Urinary bladder (tissue), 4 donors: Measurements from ENCODE around the gene CAMK4. TPM values are rescaled to one million over a fixed set of nuclear protein-coding genes. Genes with fewer than 3 reads are reported as not detected.
"Not testable (repeated sequence)": the region's sequence is repeated elsewhere in the genome, so short reads cannot be mapped to it uniquely, and the experiment has no call there.

Source experiments
- DNase-seq: peaks from one replicate; pipeline ENCODE4 v3.0.0-alpha.2; 2015; ENCODE audit errors: extremely low spot score
- H3K27ac ChIP-seq: one replicate; pipeline ENCODE4 v1.5.1; 2013; ENCODE audit warnings: low read depth, mild to moderate bottlenecking, moderate library complexity
- H3K36me3 ChIP-seq: one replicate; pipeline ENCODE4 v1.6.1; 2013; ENCODE audit warnings: mild to moderate bottlenecking, moderate library complexity; ENCODE audit not compliant: insufficient read depth
- H3K4me1 ChIP-seq: one replicate; pipeline ENCODE4 v1.6.1; 2013; ENCODE audit warnings: mild to moderate bottlenecking, moderate library complexity; ENCODE audit not compliant: insufficient read depth
- H3K4me3 ChIP-seq: one replicate; pipeline ENCODE4 v1.5.1; 2013; ENCODE audit warnings: low read depth, low read length
- WGBS: extraction: QIAGEN DNeasy Blood & Tissue Kit; methylation state at CpG from one replicate; pipeline ENCODE4 v1.1.7; 2013; 5-methylcytosine and 5-hydroxymethylcytosine counted together
- polyA plus RNA-seq: library from polyadenylated mRNA; stranded (reverse); fragments of 200-250 nt; gene quantifications from one replicate; pipeline ENCODE4 v1.2.3, GENCODE V29; 2013
- total RNA-seq: library from RNA; depleted of rRNA; stranded (reverse); fragments of >200 nt; gene quantifications from one replicate; pipeline ENCODE4 v1.2.3, GENCODE V29; 2014
- donor health status: healthy with polysubstance abuse.
- donor health status: healthy.

Gene CAMK4
- total and polyA plus RNA-seq, 2 donors, result 1.2 to 30.9 TPM

DNA sequence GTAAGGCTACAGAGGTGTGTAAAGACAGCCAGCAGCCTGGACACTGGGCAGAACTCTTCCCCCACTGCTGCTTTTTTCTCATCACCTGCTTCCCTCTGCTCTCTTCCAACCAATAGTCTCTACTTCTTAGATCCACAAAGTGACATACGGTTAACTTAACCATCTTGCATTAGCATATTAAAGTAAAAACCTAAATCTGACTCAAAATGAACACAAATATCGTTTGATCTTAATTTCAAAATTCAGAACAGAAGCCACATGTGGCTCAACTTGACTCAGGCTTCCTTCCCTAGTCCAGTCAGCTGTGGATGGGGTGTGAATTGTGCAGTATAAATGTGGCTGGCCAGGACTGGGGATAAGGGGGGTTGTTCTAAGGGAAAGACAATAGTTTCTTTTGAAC, 173.8 kb downstream of the CAMK4 start:
- DNase-seq, result no peak
- Histone ChIP-seq H3K4me3 (no peak overlapping the region), H3K27ac (no peak overlapping the region), H3K36me3 (no peaks in the 10 kb centered on the region), H3K4me1 (no peaks in the 10 kb centered on the region)
- WGBS, result 90% methylated on average over 2 of the region's 2 CpGs

DNA sequence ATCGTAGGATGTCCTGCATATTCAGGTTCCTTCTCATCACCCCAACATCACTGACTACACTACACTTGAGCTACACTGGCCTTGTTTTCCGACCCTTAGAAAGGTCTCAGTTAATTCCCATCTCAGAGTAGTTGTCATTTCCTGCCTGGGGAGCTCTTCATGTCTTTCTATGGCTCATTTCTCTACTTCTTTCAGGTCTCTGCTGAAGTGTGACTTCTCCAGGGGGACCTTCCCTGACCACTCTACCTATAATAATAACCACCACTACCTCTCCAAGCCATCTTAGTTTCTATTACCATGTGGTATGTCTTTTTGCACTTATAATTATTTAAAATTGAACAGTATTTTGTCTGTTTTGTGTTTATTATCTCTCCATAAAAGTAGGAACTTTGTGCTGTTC, 174.9 kb downstream of the CAMK4 start:
- no peak for DNase-seq
- 39% methylated on average over 2 of the region's 2 CpGs for WGBS
- H3K4me1 ChIP-seq, result no peaks in the 10 kb centered on the region

DNA sequence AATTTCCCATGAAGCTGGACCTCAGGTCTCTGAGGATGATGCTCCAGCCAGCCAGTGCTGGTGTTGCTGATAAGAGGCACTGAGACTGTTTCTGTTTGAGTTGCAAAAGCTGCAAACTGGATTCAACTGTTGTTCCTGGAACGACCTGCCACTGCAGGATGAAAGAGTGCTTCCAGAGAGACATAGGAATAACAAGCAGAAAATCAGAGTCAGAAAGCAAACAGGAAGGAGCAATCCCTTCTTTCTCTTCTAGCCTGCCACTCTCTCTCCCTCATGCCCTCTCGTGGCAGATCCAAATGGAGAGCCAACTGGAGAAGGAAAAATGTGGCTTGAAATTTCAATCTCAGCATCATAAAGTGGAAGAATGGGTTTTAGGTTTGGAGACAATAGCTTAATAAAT, 177.7 kb downstream of the CAMK4 start:
- Histone ChIP-seq H3K4me1 (no peaks in the 10 kb centered on the region), H3K27ac (no peak overlapping the region), H3K36me3 (no peaks in the 10 kb centered on the region), H3K4me3 (no peak overlapping the region)
- DNase-seq, result no peak
- 53% methylated on average over 2 of the region's 2 CpGs for WGBS

More for the DNA sequence above, 174.9 kb downstream of the CAMK4 start:
- Histone ChIP-seq H3K36me3 (no peaks in the 10 kb centered on the region), H3K27ac (no peak overlapping the region), H3K4me3 (no peak overlapping the region)

DNA sequence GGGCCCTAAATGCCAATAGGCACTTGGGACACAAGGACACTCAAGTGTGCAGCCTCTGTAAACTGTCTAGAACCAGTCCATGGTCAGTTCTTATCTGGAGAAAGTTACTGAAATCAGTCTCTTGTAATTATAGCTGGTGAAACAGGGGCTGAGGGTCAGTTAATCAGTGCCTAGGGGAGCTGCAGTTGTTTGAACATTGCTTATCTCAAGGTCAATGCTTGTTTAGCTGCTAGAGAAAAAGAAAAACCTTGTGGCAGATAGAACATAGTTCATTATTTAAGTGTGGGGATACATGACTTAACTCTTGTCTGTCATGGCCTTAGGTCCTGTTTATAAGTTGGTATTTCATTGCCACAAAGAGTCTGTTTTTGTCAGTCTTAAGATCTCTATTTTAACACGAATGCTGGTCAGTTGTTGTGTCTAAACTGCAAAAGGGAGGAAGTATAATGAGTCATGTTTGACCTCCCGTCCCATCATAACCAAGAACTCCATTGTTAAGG, 180.1 kb downstream of the CAMK4 start:
- H3K27ac ChIP-seq, result no peak overlapping the region
- no peak for DNase-seq
- H3K36me3 ChIP-seq, result no peaks in the 10 kb centered on the region
- 72% methylated on average over 2 of the region's 2 CpGs for WGBS
- H3K4me1 ChIP-seq, result no peaks in the 10 kb centered on the region
- H3K4me3 ChIP-seq, result no peak overlapping the region

DNA sequence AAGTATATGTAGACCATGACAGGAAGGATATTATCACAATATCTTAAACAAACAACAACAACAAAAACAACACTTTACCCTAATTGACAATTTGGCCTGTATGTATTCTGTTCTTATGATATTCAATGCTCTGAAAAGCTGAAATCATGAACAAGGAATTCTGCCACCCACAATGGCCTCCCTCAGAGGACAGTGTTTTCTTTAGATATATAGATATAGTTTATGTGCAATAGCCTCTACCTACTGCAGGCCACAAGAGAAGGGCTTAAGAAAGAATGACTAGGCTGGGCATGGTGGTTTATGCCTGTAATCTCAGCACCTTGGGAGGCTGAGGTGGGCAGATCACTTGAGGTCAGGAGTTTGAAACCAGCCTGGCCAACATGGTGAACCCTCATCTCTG, 183.4 kb downstream of the CAMK4 start:
- Histone ChIP-seq H3K27ac (no peak overlapping the region), H3K4me1 (no peaks in the 10 kb centered on the region), H3K4me3 (no peak overlapping the region)

DNA sequence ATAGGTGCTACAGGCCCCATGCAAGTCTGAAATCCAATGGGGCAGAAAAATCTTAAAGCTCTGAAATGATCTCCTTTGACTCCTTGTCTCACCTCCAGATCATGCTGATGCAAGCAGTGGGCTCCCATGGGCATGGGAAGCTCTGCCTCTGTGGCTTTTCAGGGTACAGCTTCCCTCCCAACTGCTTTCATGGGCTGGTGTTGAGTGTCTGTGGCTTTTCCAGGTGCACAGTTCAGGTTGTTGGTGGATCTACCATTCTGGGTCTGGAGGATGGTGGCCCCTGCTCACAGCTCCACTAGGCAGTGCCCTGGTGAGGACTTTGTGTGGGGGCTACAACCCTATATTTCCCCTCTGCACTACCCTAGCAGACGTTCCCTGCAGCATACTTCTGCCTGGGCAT, 184.6 kb downstream of the CAMK4 start:
- H3K36me3 ChIP-seq, result no peaks in the 10 kb centered on the region
- H3K4me3 ChIP-seq, result no peak overlapping the region
- no peaks in the 10 kb centered on the region for H3K4me1 ChIP-seq
- WGBS, result 96% methylated on average over 1 of the region's 1 CpG
- no peak overlapping the region for H3K27ac ChIP-seq
- no peak for DNase-seq

More for the DNA sequence above, 183.4 kb downstream of the CAMK4 start:
- H3K36me3 ChIP-seq, result no peaks in the 10 kb centered on the region
- no peak for DNase-seq

DNA sequence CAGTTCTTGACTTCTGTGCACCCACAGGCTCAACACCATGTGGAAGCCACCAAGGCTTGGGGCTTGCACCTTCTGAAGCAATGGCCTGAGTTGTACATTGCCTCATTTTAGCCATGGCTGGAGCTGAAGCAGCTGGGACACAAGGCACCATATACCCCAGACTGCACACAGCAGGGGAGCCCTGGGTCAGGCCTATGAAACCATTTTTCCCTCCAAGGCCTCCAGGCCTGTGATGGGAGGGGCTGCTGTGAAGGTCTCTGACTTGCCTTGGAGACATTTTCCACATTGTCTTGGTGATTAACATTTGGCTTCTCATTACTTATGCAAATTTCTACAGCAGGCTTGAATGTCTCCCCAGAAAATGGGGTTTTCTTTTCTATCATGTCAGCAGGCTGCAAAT, 185.1 kb downstream of the CAMK4 start:
- H3K36me3 ChIP-seq, H3K27ac ChIP-seq, DNase-seq, H3K4me1 ChIP-seq, H3K4me3 ChIP-seq: not testable (repeated sequence)

DNA sequence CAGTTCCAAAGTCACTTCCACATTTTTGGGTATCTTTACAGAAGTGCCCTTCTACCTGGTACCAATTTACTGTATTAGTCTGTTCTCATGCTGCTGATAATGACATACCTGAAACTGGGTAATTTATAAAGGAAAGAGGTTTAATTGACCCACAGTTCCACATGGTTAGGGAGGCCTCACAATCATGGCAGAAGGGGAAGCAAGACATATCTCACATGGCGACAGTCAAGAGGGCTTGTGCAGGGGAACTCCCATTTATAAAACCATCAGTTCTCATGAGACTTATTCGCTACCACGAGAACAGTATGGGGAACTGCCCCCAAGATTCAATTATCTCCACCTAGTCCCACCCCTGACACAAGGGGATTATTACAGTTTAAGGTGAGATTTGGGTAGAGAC, 185.9 kb downstream of the CAMK4 start:
- H3K27ac ChIP-seq, H3K36me3 ChIP-seq, H3K4me3 ChIP-seq, DNase-seq, H3K4me1 ChIP-seq: not testable (repeated sequence)
- WGBS, result 93% methylated on average over 3 of the region's 3 CpGs

DNA sequence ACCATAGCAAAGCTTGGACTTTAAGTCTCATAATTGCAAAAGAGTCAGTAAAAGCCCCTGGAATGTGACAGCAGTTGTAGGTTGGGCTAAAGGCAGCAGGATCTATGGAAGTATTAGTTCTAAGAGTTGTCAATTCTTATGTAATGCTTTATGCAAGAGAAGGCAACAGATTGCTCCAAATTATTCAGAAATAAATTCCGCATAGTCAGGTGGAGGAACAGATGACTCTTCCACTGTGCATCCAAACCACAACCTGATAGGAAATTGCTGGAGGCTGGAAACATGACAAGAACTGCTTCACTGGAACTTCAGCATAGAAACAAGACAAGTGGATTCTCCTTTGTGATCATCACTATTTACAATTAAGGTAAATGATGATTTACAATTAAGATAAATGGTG, 187.1 kb downstream of the CAMK4 start:
- H3K36me3 ChIP-seq, result no peaks in the 10 kb centered on the region
- no peaks in the 10 kb centered on the region for H3K4me1 ChIP-seq
- 81% methylated on average over 1 of the region's 1 CpG for WGBS
- H3K4me3 ChIP-seq, result no peak overlapping the region
- DNase-seq, result no peak
- no peak overlapping the region for H3K27ac ChIP-seq

DNA sequence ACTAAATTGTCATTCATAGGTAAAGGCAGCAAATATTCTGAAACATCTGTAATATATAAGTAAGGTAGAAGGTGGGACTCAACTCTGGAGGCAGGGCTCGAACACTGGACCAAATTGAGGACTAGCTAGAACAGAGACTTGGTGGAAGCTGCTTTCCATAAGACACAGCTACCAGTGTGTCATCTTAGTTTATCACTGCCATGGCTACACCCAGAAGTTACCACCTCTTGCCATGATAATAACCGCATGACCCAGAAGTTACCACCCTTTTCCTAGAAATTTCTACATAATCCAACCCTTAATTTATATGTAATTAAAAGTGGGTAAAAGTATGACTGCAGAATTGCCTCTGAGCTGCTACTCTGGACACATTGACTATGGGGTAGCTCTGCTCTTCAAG, 188.4 kb downstream of the CAMK4 start:
- no peaks in the 10 kb centered on the region for H3K4me1 ChIP-seq
- WGBS, result 95% methylated on average over 2 of the region's 2 CpGs

DNA sequence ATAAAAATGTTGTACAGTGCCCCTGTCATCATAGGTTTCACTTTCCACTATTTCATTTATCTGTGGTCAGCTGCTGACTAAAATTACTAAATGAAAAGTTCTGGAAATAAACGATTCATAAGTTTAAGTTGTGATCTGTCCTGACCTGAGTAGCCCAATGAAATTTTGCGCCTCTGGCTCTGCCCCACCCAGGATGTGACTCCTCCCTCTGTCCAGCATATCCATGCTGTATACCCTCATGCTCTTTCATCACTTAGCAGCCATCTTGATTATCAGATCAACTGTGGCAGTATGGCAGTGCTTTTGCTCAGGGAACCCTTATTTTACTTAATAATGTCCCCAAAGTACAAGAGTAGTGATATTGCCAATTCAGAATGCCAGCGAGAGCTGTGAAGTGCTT, 190.9 kb downstream of the CAMK4 start:
- Histone ChIP-seq H3K4me3 (no peak overlapping the region), H3K4me1 (no peaks in the 10 kb centered on the region), H3K36me3 (no peaks in the 10 kb centered on the region), H3K27ac (no peak overlapping the region)
- 92% methylated on average over 3 of the region's 3 CpGs for WGBS
- DNase-seq, result no peak

More for the DNA sequence above, 188.4 kb downstream of the CAMK4 start:
- no peak overlapping the region for H3K4me3 ChIP-seq
- no peak for DNase-seq
- H3K36me3 ChIP-seq, result no peaks in the 10 kb centered on the region
- H3K27ac ChIP-seq, result no peak overlapping the region

DNA sequence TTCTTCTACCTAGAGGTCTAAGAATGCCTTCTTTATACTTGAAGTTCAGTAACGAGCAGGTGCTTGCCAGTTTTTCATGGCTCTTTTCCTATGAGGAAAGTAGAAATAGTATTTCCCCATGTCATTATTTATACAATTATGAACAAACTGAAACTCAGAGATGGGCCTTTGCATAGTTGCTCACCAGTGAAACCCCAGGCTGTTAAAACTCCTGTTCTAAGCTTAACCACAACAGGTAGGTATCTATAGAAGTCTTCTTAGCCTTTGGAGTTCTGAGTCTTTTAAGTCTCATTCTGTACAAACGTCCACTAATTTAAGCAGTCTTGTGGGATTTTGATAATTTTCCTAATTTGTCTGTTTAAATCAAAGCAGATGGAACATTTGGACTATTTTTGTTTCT, 198.1 kb downstream of the CAMK4 start:
- Histone ChIP-seq H3K27ac (no peak overlapping the region), H3K36me3 (no peaks in the 10 kb centered on the region), H3K4me1 (no peaks in the 10 kb centered on the region), H3K4me3 (no peak overlapping the region)
- 65% methylated on average over 2 of the region's 2 CpGs for WGBS
- DNase-seq, result no peak

DNA sequence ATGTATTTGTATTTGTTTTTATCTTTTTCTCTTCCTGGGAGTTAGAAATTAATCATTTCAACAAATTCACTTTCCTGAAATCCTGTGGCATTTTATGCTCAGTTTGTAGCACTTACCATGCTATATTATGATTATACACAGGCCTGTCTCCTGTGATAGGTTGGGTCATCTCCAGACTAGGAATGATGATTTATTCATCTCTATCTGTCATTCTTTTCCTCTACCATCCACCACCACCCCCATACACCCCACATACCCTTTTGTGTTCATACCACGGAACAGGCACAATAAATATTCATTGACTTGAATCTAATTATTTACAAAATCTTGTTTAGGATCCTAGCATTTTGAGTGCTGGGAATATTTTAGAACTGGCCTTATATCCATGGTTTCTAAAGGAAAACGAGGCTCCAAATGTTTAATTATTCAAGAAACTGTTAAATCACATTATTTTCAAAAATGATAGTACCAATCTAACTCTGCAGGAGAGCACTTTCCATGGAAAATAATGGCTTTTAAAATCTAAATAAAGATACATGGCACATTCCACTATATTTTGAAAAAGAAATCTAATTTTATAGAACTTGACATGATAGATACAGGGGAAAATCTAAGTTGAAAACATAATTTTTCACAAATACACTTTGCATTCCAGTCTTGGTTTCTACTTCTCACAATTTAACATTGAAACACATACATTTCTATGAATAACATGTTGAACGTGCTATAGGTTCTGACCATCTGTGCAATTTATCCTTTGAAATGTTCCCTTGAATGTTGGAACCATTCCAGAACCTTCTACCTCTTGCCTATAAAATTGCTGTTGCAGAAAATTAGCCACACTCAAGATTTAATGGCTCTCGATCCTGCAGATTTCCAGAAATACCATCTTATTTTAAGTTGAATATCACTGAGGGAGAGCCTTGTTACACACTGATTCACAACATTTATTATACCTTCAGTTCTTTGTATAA, 198.8 kb downstream of the CAMK4 start:
- no peaks in the 10 kb centered on the region for H3K36me3 ChIP-seq
- no peak overlapping the region for H3K4me3 ChIP-seq
- 85% methylated on average over 4 of the region's 4 CpGs for WGBS
- H3K4me1 ChIP-seq, result no peaks in the 10 kb centered on the region
- DNase-seq, result no peak
- no peak overlapping the region for H3K27ac ChIP-seq

DNA sequence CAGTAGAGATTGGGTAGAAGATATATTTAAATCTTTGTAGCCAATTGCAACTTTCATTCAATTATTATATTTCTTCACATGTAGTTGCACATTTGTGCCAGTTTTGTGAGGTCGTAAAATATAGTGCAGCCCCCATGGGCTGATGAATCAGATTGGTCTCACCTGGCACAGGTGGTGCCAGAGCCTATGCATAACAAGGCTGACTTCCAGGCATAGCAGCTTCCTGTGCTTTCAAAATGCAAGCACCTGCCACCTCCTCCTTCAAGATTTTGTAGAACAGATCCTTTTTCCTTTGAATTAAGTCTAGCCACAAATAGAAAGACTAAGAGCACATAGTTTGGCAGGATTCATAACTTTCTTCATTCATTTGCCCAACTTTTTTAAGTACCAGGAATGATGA, 201.0 kb downstream of the CAMK4 start:
- WGBS, result 94% methylated on average over 1 of the region's 1 CpG
- H3K4me3 ChIP-seq, result no peak overlapping the region
- DNase-seq, result no peak
- H3K27ac ChIP-seq, result no peak overlapping the region
- no peaks in the 10 kb centered on the region for H3K36me3 ChIP-seq
- no peaks in the 10 kb centered on the region for H3K4me1 ChIP-seq
